ENCODE results near the gene HK2. TPM values are rescaled to one million over a fixed set of nuclear protein-coding genes. Genes with fewer than 3 reads are reported as not detected.

The HK2 gene
- total and polyA plus RNA-seq, 2 donors (not counting 3 experiments of a cell fraction or from before 2014, with no cell fraction given): 3.4 to 13.0 TPM

GRCh38 chr2:74910245-74910644, 76.3 kb downstream of the HK2 start:
- Histone ChIP-seq H3K4me2 (ENCODE audit: insufficient read depth, low read length) (no peak overlapping the region), H3K9ac (replicated peaks; ENCODE audit: extremely low read depth, insufficient read depth, low read length) (no peak overlapping the region), H3K36me3 (ENCODE audit: control insufficient read depth in 2 of 2, extremely low read depth in 1 of 2, insufficient read depth in 2 of 2, low read length in 2 of 2) (no peaks in the 10 kb centered on the region), H4K20me1 (replicated peaks; ENCODE audit: control insufficient read depth, extremely low read depth, insufficient read depth, low read length) (no peaks in the 10 kb centered on the region), H3K4me1 (ENCODE audit: control insufficient read depth, extremely low read depth, insufficient read depth, low read length) (peaks cover 3% of the 10 kb centered on the region), H3K9me3 (replicated peaks; ENCODE audit: control insufficient read depth, insufficient read depth, low read length) (no peaks in the 10 kb centered on the region), H3K79me2 (ENCODE audit: control insufficient read depth, insufficient read depth, low read length) (no peaks in the 10 kb centered on the region), H3K9me1 (replicated peaks; ENCODE audit: control insufficient read depth, extremely low read depth, insufficient read depth, low read length) (no peaks in the 10 kb centered on the region), H3K4me3 (replicated peaks in 1 of 3; ENCODE audit: insufficient read depth in 1 of 3, low read depth in 1 of 3, low read length in 3 of 3) (no peak overlapping the region), H3K27ac (ENCODE audit: insufficient read depth, low read depth, low read length) (no peak overlapping the region), H3K27me3 (ENCODE audit: control insufficient read depth in 2 of 2, insufficient read depth in 2 of 2, low read length in 2 of 2) (peaks cover 5 to 8% of the 10 kb centered on the region in 2 experiments), H2AFZ (ENCODE audit: low read depth, low read length) (no peak overlapping the region)
- DNase-seq (ENCODE audit: low read depth, low spot score) (no peak), FAIRE-seq (no peak)
- ChIA-PET CTCF (no interaction called here), POLR2A (no interaction called here)
- TF ChIP-seq GATA2 (IDR thresholded peaks at IDR 0.05; ENCODE audit: insufficient read depth, insufficient read length, low read depth, low read length): no peak
- no peak for TF ChIP-seq POLR2AphosphoS5 (IDR thresholded peaks at IDR 0.05; ENCODE audit: insufficient read depth, low read depth, low read length)
- TF ChIP-seq POLR2A (IDR thresholded peaks at IDR 0.05; ENCODE audit: low read depth, low read length): no peak
- TF ChIP-seq EZH2 (IDR thresholded peaks at IDR 0.05; ENCODE audit: borderline replicate concordance, low read depth, low read length, severe bottlenecking): no peak
- TF ChIP-seq FOS (IDR thresholded peaks at IDR 0.05; ENCODE audit: borderline replicate concordance, insufficient read depth, low read length): no peak
- TF ChIP-seq CTCF (IDR thresholded peaks at IDR 0.05; ENCODE audit: extremely low read depth in 1 of 2, insufficient read depth in 1 of 2, low read depth in 1 of 2, low read length in 2 of 2): no peak
- TF ChIP-seq MYC (IDR thresholded peaks at IDR 0.05; ENCODE audit: low read depth, low read length): no peak
- no peak for TF ChIP-seq MAX (IDR thresholded peaks at IDR 0.05; ENCODE audit: insufficient read depth, insufficient read length)
- TF ChIP-seq JUN (IDR thresholded peaks at IDR 0.05; ENCODE audit: borderline replicate concordance, insufficient read depth, insufficient read length, low read depth): no peak
- BruUV-seq (replicated peaks): no TSS peak
- intact Hi-C loops (cut with micrococcal nuclease): loop anchor here (10.0 kb wide), 1 partner anchor 715 kb away; no protein-coding TSS in a partner anchor
- dilution Hi-C loops (cut with MboI; ENCODE audit: extremely low pct_ligation_motif_present, low sequenced_read_pairs): no loop called here
